RWPE1 (cell line): ENCODE data around the gene FGR.

Experiments used
- CTCF ChIA-PET: fragments of 350-600 bp; sonication (Branson Sonifier 250); formaldehyde crosslinking; extraction: SDS; loops from one replicate; lab custom pipeline; 2021; lab: Yijun Ruan, JAX
- POLR2A ChIA-PET: fragments of 400-600 bp; formaldehyde crosslinking; extraction: SDS; loops from one replicate; lab custom pipeline; 2020; ENCODE audit warnings: antibody characterized with exemption; ENCODE audit not compliant: low non-redundant PET; lab: Yijun Ruan, JAX
- DNase-seq: peaks from one replicate; pipeline ENCODE4 v3.0.0; 2012; ENCODE audit warnings: low spot score
- H3K27ac ChIP-seq: fragments of 450-650 bp; 2 replicates; pipeline ENCODE4 v1.5.1; 2017
- CTCF ChIP-seq: fragments of 450-650 bp; conservative IDR thresholded peaks from 2 replicates; pipeline ENCODE4 v1.5.1; 2017; ENCODE audit warnings: low read depth, mild to moderate bottlenecking

Gene FGR

GRCh38 chr1:27666791-27667254 lies 31.8 kb upstream of the FGR start:
- H3K27ac ChIP-seq, result no peak overlapping the region
- no peak for DNase-seq
- ChIA-PET CTCF (interaction anchor here (0.8 kb wide), 1 partner anchor 682 kb away, joined by 9 read pairs; no protein-coding TSS in a partner anchor), POLR2A (no interaction called here)
- no peak for TF ChIP-seq CTCF

DNA sequence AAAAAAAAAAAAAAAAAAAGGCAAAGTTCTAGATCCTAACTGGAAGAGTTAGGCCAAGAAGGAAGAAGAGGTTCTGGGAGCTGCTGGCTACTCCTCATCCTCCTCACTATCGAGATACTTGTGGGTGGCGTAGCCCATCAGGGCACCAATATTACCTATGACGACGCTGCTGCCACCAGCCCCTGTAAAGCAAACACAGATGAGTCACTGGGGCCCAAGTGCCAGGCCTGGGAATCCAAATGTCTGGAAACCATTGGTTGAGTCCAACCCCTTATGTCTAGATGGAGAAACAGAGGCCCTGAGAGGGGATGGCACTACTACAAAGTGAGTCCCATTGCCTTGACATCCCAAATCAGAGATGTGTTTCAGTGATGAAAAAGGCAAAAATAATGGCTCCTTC lies 31.3 kb upstream of the FGR start:
- no peak for TF ChIP-seq CTCF
- POLR2A ChIA-PET, result no interaction called here

DNA sequence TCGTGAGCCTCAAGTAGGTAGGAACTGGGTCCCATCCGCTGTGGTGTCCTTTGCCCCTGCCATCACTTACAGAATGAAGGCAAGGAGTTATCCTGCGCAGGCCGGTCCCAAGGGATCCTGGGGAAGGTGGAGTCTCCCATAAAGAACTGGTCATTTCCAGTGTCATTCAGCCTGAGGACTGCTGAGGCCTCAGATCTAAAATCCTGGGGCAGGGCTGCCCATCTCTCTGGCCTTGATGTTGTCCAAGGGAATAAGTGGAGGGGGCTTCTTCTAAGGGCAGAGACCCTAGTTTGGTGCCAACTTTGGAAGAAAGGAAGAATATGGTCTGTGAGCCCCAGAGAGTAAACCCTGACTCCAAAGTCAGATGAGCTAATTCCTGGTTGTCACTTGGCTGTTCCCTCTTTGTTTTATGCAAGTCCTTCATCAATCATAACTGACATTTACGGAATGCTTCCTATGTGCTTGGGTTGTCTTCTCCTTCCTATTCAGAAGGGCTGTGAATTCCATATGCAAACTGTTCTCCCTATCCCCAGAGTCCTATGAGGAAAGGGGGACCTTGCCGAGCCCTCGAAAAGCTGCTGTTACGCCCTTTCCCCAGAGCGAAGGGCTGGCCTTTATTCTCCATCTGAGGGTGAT lies 30.1 kb upstream of the FGR start:
- no peak overlapping the region for H3K27ac ChIP-seq
- no peak for TF ChIP-seq CTCF
- CTCF ChIA-PET, result no interaction called here
- POLR2A ChIA-PET, result no interaction called here
- no peak for DNase-seq

More for the DNA sequence above, 31.3 kb upstream of the FGR start:
- no peak overlapping the region for H3K27ac ChIP-seq
- no peak for DNase-seq
- CTCF ChIA-PET, result interaction anchor here (0.6 to 0.8 kb wide), 2 partner anchors 456 to 682 kb away, joined by 3 to 9 read pairs; no protein-coding TSS in a partner anchor

DNA sequence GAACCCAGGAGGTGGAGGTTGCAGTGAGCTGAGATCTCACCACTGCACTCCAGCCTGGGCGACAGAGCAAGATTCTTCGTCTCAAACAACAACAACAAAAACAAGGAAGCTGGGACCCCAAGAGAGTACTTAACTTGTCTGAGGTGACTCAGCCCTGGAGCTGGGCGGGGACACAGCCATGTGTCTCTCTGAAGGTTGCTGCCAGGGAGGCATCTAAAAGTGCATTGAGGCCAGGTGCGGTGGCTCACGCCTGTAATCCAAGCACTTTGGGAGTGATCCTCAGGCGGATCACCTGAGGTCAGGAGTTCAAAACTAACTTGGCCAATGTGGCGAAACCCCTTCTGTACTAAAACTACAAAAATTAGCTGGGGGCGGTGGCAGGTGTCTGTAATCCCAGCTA lies 29.3 kb upstream of the FGR start:
- ChIA-PET POLR2A (no interaction called here), CTCF (interaction anchor here (0.6 to 0.9 kb wide), 4 partner anchors 50 to 108 kb away, joined by 3 read pairs; no protein-coding TSS in a partner anchor)
- peak overlapping the region; percentile 17; the same call in 1 of the 2 replicates for H3K27ac ChIP-seq
- DNase-seq, result no peak
- TF ChIP-seq CTCF, result no peak

DNA sequence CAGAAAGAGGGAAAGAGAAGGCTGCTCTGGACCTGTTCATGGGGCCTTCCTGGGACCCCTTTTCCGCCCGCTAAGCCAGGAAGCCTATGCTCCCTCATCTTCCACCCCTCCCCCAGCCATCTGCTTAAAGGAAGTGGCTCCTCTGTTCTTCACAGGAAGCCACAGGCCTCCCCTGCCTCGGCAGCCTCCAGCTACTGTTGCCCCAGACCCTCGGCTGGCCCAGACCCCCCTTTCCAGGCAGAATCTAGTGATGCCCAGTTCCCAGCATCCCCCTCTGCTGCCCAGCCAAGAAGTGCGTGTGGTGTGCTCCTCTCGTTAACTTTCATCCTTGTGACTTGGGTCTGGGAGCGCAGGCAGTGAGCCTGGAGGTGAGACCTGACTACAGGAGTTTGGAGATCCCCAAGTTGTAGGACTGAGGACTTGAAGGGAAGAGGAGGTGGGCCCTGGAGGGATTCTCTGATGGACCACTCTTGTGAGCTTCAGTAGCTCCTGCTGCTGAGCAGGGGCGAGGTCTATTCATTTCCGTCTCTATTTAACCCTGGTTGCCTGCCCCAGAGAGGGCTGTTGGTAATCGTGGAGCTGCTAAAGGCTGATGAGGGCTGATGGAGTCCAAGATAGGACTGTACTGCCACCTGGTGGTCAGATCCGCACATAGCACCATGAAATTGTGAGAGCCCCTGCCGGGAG lies 27.9 kb upstream of the FGR start:
- H3K27ac ChIP-seq, result peak overlapping the region; percentile 48
- CTCF ChIA-PET, result interaction anchor here (0.6 to 3.8 kb wide), 16 partner anchors 9 to 362 kb away, joined by 3 to 51 read pairs (median 4); partner anchors contain the start of genes AHDC1 and IFI6
- POLR2A ChIA-PET, result no interaction called here
- peak; percentile 77 for DNase-seq
- TF ChIP-seq CTCF, result peak; percentile 91

DNA sequence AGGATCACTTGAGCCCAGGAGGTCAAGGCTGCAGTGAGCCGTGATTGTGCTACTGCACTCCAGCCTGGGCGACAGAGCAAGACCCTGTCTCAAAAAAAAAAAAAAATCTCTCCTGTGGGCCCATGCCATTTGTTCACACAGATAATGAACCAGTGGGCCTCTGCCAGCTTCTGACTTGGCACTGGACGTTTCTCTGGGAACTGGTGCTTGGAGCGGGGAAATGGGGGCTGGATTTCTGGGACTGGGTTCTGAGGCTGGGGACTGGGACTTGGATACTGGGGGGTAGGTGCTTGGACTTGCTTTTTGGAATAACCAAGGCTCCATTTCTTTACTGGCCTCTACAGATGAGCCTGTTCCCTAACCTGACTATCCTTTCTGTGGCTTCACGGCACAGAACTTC lies 27.3 kb upstream of the FGR start:
- H3K27ac ChIP-seq, result peak overlapping the region; percentile 48
- TF ChIP-seq CTCF, result no peak
- ChIA-PET CTCF (interaction anchor here (0.8 to 3.8 kb wide), 4 partner anchors 39 to 361 kb away, joined by 3 to 51 read pairs (median 5); no protein-coding TSS in a partner anchor), POLR2A (no interaction called here)
- no peak for DNase-seq
